GM23248 (cell line): ENCODE results near the gene AMPH. TPM values are rescaled to one million over a fixed set of nuclear protein-coding genes. Genes with fewer than 3 reads are reported as not detected.
A peak's percentile ranks its signal among the peaks of the same experiment; 100 is the strongest.
"Not testable (repeated sequence)": the region's sequence is repeated elsewhere in the genome, so short reads cannot be mapped to it uniquely, and the experiment has no call there.

ENCODE experiments used
- DNase-seq: peaks from one replicate; pipeline ENCODE4 v3.0.0-alpha.2; 2015
- H2AFZ ChIP-seq: fragments of 200-600 bp; sonication (generic); 2 replicates; pipeline ENCODE4 v1.6.1; 2016; ENCODE audit warnings: antibody characterized with exemption
- H3F3A ChIP-seq: fragments of 200-600 bp; sonication (generic); 2 replicates; pipeline ENCODE4 v1.6.1; 2016; ENCODE audit warnings: mild to moderate bottlenecking, antibody characterized with exemption, mixed run types; ENCODE audit not compliant: insufficient read depth
- H3K27ac ChIP-seq: fragments of 200-600 bp; sonication (generic); 2 replicates; pipeline ENCODE4 v1.5.1; 2016; ENCODE audit warnings: mild to moderate bottlenecking
- H3K27me3 ChIP-seq: fragments of 200-600 bp; sonication (generic); replicated peaks from 2 replicates; pipeline ENCODE4 v1.6.1; 2016; ENCODE audit warnings: mild to moderate bottlenecking; ENCODE audit not compliant: insufficient read depth
- H3K36me3 ChIP-seq: fragments of 200-600 bp; sonication (generic); 2 replicates; pipeline ENCODE4 v1.6.1; 2016; ENCODE audit warnings: low read depth, mild to moderate bottlenecking
- H3K4me1 ChIP-seq: fragments of 200-600 bp; sonication (generic); 2 replicates; pipeline ENCODE4 v1.6.1; 2016; ENCODE audit warnings: mild to moderate bottlenecking; ENCODE audit not compliant: insufficient read depth
- H3K4me2 ChIP-seq: fragments of 200-600 bp; sonication (generic); one replicate; pipeline ENCODE4 v1.6.1; 2016; ENCODE audit warnings: mild to moderate bottlenecking; ENCODE audit not compliant: unreplicated experiment
- H3K4me3 ChIP-seq: fragments of 200-600 bp; sonication (generic); 2 replicates; pipeline ENCODE4 v1.5.1; 2016; ENCODE audit warnings: mild to moderate bottlenecking
- H3K79me2 ChIP-seq: fragments of 200-600 bp; sonication (generic); 2 replicates; pipeline ENCODE4 v1.6.1; 2016; ENCODE audit warnings: mild to moderate bottlenecking; ENCODE audit not compliant: insufficient read depth
- H3K9ac ChIP-seq: fragments of 200-600 bp; sonication (generic); 2 replicates; pipeline ENCODE4 v1.6.1; 2016; ENCODE audit warnings: mild to moderate bottlenecking
- H3K9me2 ChIP-seq: fragments of 200-600 bp; sonication (generic); 2 replicates; pipeline ENCODE4 v1.6.1; 2016; ENCODE audit warnings: mixed run types, mild to moderate bottlenecking, moderate library complexity; ENCODE audit not compliant: insufficient read depth
- H3K9me3 ChIP-seq: fragments of 200-600 bp; sonication (generic); one replicate; pipeline ENCODE4 v1.6.1; 2017; ENCODE audit warnings: low read depth
- H4K20me1 ChIP-seq: fragments of 200-600 bp; sonication (generic); 2 replicates; pipeline ENCODE4 v1.6.0; 2016; ENCODE audit not compliant: insufficient read depth
- EZH2 ChIP-seq: fragments of 200-600 bp; sonication (generic); IDR thresholded peaks from 2 replicates; pipeline ENCODE4 v1.6.1; 2018; ENCODE audit warnings: antibody characterized with exemption, mild to moderate bottlenecking; ENCODE audit not compliant: insufficient read depth, poor library complexity, severe bottlenecking
- EZH2phosphoT487 ChIP-seq: fragments of 200-600 bp; sonication (generic); IDR thresholded peaks from 2 replicates; pipeline ENCODE4 v1.6.1; 2018; ENCODE audit warnings: antibody characterized with exemption, moderate library complexity, mild to moderate bottlenecking, low read depth; ENCODE audit not compliant: insufficient read depth
- WGBS, 2 experiments: methylation state at CpG; one replicate each; pipeline ENCODE4 v1.1.6; 2015 to 2017; ENCODE audit warnings: low lambda C conversion rate in 2 of 2, low coverage in 1 of 2; ENCODE audit errors: missing lambda C conversion rate in 2 of 2; 5-methylcytosine and 5-hydroxymethylcytosine counted together
- in situ Hi-C: fragments of 300-500 bp; cut with MboI; formaldehyde crosslinking; loops from 2 replicates; pipeline ENCODE4 v1.15.0; 2020
- polyA plus RNA-seq: library from polyadenylated mRNA; unstranded; fragments of >200 nt; fragmentation: Nextera tagmentation; extraction: Ambion mirVana; gene quantifications from 2 replicates; pipeline ENCODE4 v1.2.1, GENCODE V29; 2016
- total RNA-seq: library from RNA; depleted of rRNA; stranded (reverse); fragments of >200 nt; shearing (Covaris generic); gene quantifications from 2 replicates; pipeline ENCODE4 v1.2.3, GENCODE V29; 2014

The AMPH gene
- total and polyA plus RNA-seq, 2 experiments from 2014 or later, result 3.1 to 4.9 TPM

GRCh38 chr7:38344741-38345140, 286.4 kb downstream of the AMPH start:
- H3K4me3 ChIP-seq, H3K79me2 ChIP-seq, H3K27ac ChIP-seq, H3K27me3 ChIP-seq, H3K4me2 ChIP-seq, H3K9ac ChIP-seq, H3K9me2 ChIP-seq, H2AFZ ChIP-seq, H3K36me3 ChIP-seq, H3K9me3 ChIP-seq, H3F3A ChIP-seq, H4K20me1 ChIP-seq, DNase-seq: not testable (repeated sequence)
- in situ Hi-C loops, result loop anchor here (25.0 kb wide), 1 partner anchor 432 kb away; the partner anchor contains the start of genes EPDR1 and SFRP4
- 79% methylated on average over 3 of the region's 3 CpGs for WGBS, 2 experiments
- H3K4me1 ChIP-seq, result peaks cover 14% of the 10 kb centered on the region

GRCh38 chr7:38342135-38342534, 289.0 kb downstream of the AMPH start:
- peaks cover 14% of the 10 kb centered on the region for H3K4me1 ChIP-seq
- not testable (repeated sequence) for H3K27me3 ChIP-seq, H3K4me3 ChIP-seq, DNase-seq, H3K9me2 ChIP-seq, H4K20me1 ChIP-seq, H3K9ac ChIP-seq, H3K79me2 ChIP-seq, H3K9me3 ChIP-seq, H3K4me2 ChIP-seq, H3F3A ChIP-seq, H3K36me3 ChIP-seq, H3K27ac ChIP-seq
- H2AFZ ChIP-seq, result 0 out of 2 replicates have a peak overlapping the region, but pooled peaks have one; percentile 80
- in situ Hi-C loops, result loop anchor here (25.0 kb wide), 1 partner anchor 430 kb away; the partner anchor contains the start of genes EPDR1 and SFRP4
- WGBS, 2 experiments, result 60 to 66% methylated on average over 5 of the region's 5 CpGs

GRCh38 chr7:38341172-38341705, 289.9 kb downstream of the AMPH start:
- H3K36me3 ChIP-seq, H3K27me3 ChIP-seq, H3F3A ChIP-seq, H3K9me2 ChIP-seq, H3K9me3 ChIP-seq, H3K79me2 ChIP-seq, H4K20me1 ChIP-seq: not testable (repeated sequence)
- in situ Hi-C loops, result loop anchor here (25.0 kb wide), 1 partner anchor 429 kb away; the partner anchor contains the start of genes EPDR1 and SFRP4
- 0 out of 2 replicates have a peak overlapping the region, but pooled peaks have one; percentile 3 for H3K4me3 ChIP-seq
- H3K9ac ChIP-seq, result peak overlapping the region; percentile 30
- WGBS, 2 experiments, result 55 to 56% methylated on average over 2 of the region's 2 CpGs
- DNase-seq, result peak; percentile 79
- H2AFZ ChIP-seq, result peak overlapping the region; percentile 80
- peaks cover 14% of the 10 kb centered on the region for H3K4me1 ChIP-seq
- H3K27ac ChIP-seq, result peak overlapping the region; percentile 49
- peak overlapping the region; percentile 14 for H3K4me2 ChIP-seq

- Histone ChIP-seq H3K27ac (peak overlapping the region; percentile 49; the same call in 1 of the 2 replicates), H2AFZ (peak overlapping the region; percentile 80), H3K27me3 (no peaks in the 10 kb centered on the region), H3K4me2 (no peak overlapping the region), H3K9me3 (no peaks in the 10 kb centered on the region), H3K9ac (no peak overlapping the region), H3K4me1 (peaks cover 14% of the 10 kb centered on the region), H3K79me2 (no peaks in the 10 kb centered on the region), H3K36me3 (no peaks in the 10 kb centered on the region), H3K4me3 (no peak overlapping the region), H3F3A (no peaks in the 10 kb centered on the region), H4K20me1 (no peaks in the 10 kb centered on the region), H3K9me2 (no peaks in the 10 kb centered on the region)
- no peak for DNase-seq
- 90 to 94% methylated on average over 4 of the region's 4 CpGs for whole genome bisulfite sequencing, 2 experiments
- no peak for TF ChIP-seq EZH2phosphoT487
- TF ChIP-seq EZH2, result no peak
- in situ Hi-C loops, result loop anchor here (25.0 kb wide), 1 partner anchor 428 kb away; the partner anchor contains the start of genes EPDR1 and SFRP4
These were observed 291.0 kb downstream of the AMPH start for GRCh38 chr7:38339953-38340819.

- not testable (repeated sequence) for H3K9ac ChIP-seq, H3K9me2 ChIP-seq, H3K36me3 ChIP-seq, H3K27ac ChIP-seq, H3K27me3 ChIP-seq, H3F3A ChIP-seq, H4K20me1 ChIP-seq, H3K79me2 ChIP-seq, H3K9me3 ChIP-seq, DNase-seq, H3K4me1 ChIP-seq, H3K4me3 ChIP-seq
- Histone ChIP-seq H3K4me2 (peak overlapping the region; percentile 6), H2AFZ (peak overlapping the region; percentile 82)
- 69 to 73% methylated on average over 9 of the region's 9 CpGs for WGBS, 2 experiments
- in situ Hi-C loops, result loop anchor here (25.0 kb wide), 1 partner anchor 424 kb away; the partner anchor contains the start of genes EPDR1 and SFRP4
These were observed 295.0 kb downstream of the AMPH start for GRCh38 chr7:38336148-38336515.
